Measurements from ENCODE around the gene ROS1. TPM values are rescaled to one million over a fixed set of nuclear protein-coding genes. Genes with fewer than 3 reads are reported as not detected.

Gene ROS1
- total RNA-seq, 1 experiment from 2014 or later, result not detected

DNA sequence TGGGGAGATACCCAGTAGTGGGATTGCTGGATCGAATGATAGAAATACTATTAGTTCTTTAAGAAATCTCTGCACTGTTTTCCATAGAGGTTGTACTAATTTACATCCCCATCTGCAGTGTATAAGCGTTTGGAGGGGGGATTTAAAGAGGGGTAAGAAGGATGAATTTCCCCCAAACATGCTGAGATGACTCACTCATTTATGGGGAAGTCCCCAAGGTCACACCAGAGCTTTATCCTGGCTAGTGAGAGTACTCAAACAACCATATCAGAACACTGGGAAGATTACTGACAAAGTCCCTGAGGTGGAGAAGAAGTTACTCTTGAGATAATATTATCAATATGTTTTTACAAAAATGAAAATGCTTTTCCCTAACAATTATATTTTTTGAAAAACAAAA is 44.0 kb downstream of the ROS1 start:
- Histone ChIP-seq H3K23ac (ENCODE audit: insufficient read length, low read depth, low read length) (no peak overlapping the region), H3K9me3 (ENCODE audit: control insufficient read depth, low read depth, low read length) (no peaks in the 10 kb centered on the region), H3K4me1 (ENCODE audit: insufficient read depth, low read length) (no peaks in the 10 kb centered on the region), H2BK20ac (ENCODE audit: low read depth, low read length, poor library complexity, severe bottlenecking) (no peak overlapping the region), H3T11ph (ENCODE audit: low read length) (no peak overlapping the region), H3K27me3 (ENCODE audit: insufficient read depth, low read length) (no peaks in the 10 kb centered on the region), H3K23me2 (ENCODE audit: insufficient read length, low read depth, low read length, poor library complexity, severe bottlenecking) (no peaks in the 10 kb centered on the region), H2BK12ac (ENCODE audit: insufficient read length, low read depth, low read length) (no peak overlapping the region), H4K20me1 (ENCODE audit: control insufficient read depth, insufficient read depth, insufficient read length) (no peaks in the 10 kb centered on the region), H3K27ac (ENCODE audit: insufficient read length, low read depth, low read length) (no peak overlapping the region), H3K4me2 (ENCODE audit: insufficient read depth, insufficient read length, low read length) (no peak overlapping the region), H2BK120ac (ENCODE audit: low read depth, low read length, poor library complexity, severe bottlenecking) (no peak overlapping the region), H3K79me1 (ENCODE audit: insufficient read depth, low read depth, low read length, poor library complexity, severe bottlenecking) (no peaks in the 10 kb centered on the region), H4K91ac (ENCODE audit: insufficient read length, low read depth, low read length) (no peak overlapping the region), H2BK5ac (ENCODE audit: insufficient read length, low read length) (no peak overlapping the region), H3K79me2 (ENCODE audit: insufficient read depth, low read length) (no peaks in the 10 kb centered on the region), H3K14ac (ENCODE audit: insufficient read depth, low read length) (no peak overlapping the region), H4K5ac (ENCODE audit: insufficient read length, low read depth, low read length) (no peak overlapping the region), H2BK15ac (ENCODE audit: low read depth, low read length) (no peak overlapping the region), H3K56ac (ENCODE audit: insufficient read length, low read depth, low read length) (no peak overlapping the region), H3K18ac (ENCODE audit: insufficient read length, low read depth, low read length) (no peak overlapping the region), H2AFZ (ENCODE audit: low read length) (no peak overlapping the region), H4K8ac (replicated peaks; ENCODE audit: insufficient read length, low read depth, low read length) (no peak overlapping the region), H3K4ac (ENCODE audit: low read depth, low read length) (no peak overlapping the region), H2AK5ac (ENCODE audit: insufficient read length, low read length) (no peak overlapping the region), H3K9ac (ENCODE audit: extremely low read depth, insufficient read length, low read length) (no peak overlapping the region)
- no peaks in the 10 kb centered on the region for H3K4me1 Mint-ChIP-seq
- TF ChIP-seq, protein P1, sequence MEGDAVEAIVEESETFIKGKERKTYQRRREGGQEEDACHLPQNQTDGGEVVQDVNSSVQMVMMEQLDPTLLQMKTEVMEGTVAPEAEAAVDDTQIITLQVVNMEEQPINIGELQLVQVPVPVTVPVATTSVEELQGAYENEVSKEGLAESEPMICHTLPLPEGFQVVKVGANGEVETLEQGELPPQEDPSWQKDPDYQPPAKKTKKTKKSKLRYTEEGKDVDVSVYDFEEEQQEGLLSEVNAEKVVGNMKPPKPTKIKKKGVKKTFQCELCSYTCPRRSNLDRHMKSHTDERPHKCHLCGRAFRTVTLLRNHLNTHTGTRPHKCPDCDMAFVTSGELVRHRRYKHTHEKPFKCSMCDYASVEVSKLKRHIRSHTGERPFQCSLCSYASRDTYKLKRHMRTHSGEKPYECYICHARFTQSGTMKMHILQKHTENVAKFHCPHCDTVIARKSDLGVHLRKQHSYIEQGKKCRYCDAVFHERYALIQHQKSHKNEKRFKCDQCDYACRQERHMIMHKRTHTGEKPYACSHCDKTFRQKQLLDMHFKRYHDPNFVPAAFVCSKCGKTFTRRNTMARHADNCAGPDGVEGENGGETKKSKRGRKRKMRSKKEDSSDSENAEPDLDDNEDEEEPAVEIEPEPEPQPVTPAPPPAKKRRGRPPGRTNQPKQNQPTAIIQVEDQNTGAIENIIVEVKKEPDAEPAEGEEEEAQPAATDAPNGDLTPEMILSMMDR (conservative IDR thresholded peaks at IDR 0.05), result no peak
- H3K4me3 Mint-ChIP-seq, result no peak overlapping the region
- no CpG with 5 or more reads among the region's 2 CpGs for WGBS (ENCODE audit: extremely low coverage, insufficient read length, low lambda C conversion rate)
- DNase-seq, result no peak
- no peak overlapping the region for H3K27ac Mint-ChIP-seq
- H3K9me3 Mint-ChIP-seq, result no peaks in the 10 kb centered on the region
- no peaks in the 10 kb centered on the region for H3K36me3 Mint-ChIP-seq (ENCODE audit: insufficient read depth in 1 of 3, low read depth in 3 of 3)
- 0 out of 2 replicates have a peak, but pooled peaks cover 2% of the 10 kb centered on the region for H3K27me3 Mint-ChIP-seq (ENCODE audit: low read depth)
